ENCODE results near the gene DIP2C. TPM values are rescaled to one million over a fixed set of nuclear protein-coding genes. Genes with fewer than 3 reads are reported as not detected.
A peak's percentile ranks its signal among the peaks of the same experiment; 100 is the strongest.
"Not testable (repeated sequence)": the region's sequence is repeated elsewhere in the genome, so short reads cannot be mapped to it uniquely, and the experiment has no call there.

DIP2C gene
- total RNA-seq, 1 donor from 2014 or later, result 23.1 TPM

DNA sequence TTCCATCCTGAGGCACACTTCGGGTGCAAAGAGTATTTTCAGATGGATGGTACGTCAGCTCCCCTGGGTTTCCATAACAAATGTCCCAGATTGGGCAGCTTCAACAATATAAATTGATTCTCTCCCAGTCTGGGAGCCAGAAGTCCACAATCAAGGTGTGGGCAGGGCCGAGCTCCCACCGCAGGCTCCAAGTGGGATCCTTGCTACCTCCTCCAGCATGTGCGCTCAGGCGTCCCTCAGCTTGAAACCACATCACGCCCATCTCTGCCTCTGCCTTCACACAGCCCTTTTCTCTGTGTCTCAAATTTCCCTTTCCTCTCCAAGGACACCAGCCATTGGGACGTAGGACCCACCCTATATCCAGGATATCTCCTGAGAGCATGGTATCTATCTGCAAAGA lies 153.5 kb downstream of the DIP2C start:
- TF ChIP-seq, protein P1, sequence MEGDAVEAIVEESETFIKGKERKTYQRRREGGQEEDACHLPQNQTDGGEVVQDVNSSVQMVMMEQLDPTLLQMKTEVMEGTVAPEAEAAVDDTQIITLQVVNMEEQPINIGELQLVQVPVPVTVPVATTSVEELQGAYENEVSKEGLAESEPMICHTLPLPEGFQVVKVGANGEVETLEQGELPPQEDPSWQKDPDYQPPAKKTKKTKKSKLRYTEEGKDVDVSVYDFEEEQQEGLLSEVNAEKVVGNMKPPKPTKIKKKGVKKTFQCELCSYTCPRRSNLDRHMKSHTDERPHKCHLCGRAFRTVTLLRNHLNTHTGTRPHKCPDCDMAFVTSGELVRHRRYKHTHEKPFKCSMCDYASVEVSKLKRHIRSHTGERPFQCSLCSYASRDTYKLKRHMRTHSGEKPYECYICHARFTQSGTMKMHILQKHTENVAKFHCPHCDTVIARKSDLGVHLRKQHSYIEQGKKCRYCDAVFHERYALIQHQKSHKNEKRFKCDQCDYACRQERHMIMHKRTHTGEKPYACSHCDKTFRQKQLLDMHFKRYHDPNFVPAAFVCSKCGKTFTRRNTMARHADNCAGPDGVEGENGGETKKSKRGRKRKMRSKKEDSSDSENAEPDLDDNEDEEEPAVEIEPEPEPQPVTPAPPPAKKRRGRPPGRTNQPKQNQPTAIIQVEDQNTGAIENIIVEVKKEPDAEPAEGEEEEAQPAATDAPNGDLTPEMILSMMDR (conservative IDR thresholded peaks at IDR 0.05), result no peak
- Mint-ChIP-seq H3K4me3 (no peak overlapping the region), H3K36me3 (no peaks in the 10 kb centered on the region), H3K27me3 (no peaks in the 10 kb centered on the region), H3K9me3 (no peaks in the 10 kb centered on the region), H3K27ac (peak overlapping the region; percentile 32), H3K4me1 (ENCODE audit: unreplicated experiment) (peaks cover 33% of the 10 kb centered on the region)
- no peak for DNase-seq (ENCODE audit: extremely low spot score, unreplicated experiment)

GRCh38 chr10:535051-535450 lies 154.4 kb downstream of the DIP2C start:
- Mint-ChIP-seq H3K27me3 (no peaks in the 10 kb centered on the region), H3K4me1 (ENCODE audit: unreplicated experiment) (peaks cover 39% of the 10 kb centered on the region), H3K9me3 (no peaks in the 10 kb centered on the region), H3K4me3 (no peak overlapping the region), H3K27ac (no peak overlapping the region), H3K36me3 (no peaks in the 10 kb centered on the region)
- TF ChIP-seq, protein P1 (conservative IDR thresholded peaks at IDR 0.05), result no peak
- no peak for DNase-seq (ENCODE audit: extremely low spot score, unreplicated experiment)

- Mint-ChIP-seq H3K4me3 (no peak overlapping the region), H3K27ac (no peak overlapping the region), H3K27me3 (no peaks in the 10 kb centered on the region), H3K36me3 (no peaks in the 10 kb centered on the region), H3K9me3 (no peaks in the 10 kb centered on the region), H3K4me1 (ENCODE audit: unreplicated experiment) (peaks cover 41% of the 10 kb centered on the region)
- TF ChIP-seq, protein P1 (conservative IDR thresholded peaks at IDR 0.05), result no peak
- DNase-seq (ENCODE audit: extremely low spot score, unreplicated experiment), result no peak
Observed at GRCh38 chr10:534047-534566, 155.4 kb downstream of the DIP2C start.

DNA sequence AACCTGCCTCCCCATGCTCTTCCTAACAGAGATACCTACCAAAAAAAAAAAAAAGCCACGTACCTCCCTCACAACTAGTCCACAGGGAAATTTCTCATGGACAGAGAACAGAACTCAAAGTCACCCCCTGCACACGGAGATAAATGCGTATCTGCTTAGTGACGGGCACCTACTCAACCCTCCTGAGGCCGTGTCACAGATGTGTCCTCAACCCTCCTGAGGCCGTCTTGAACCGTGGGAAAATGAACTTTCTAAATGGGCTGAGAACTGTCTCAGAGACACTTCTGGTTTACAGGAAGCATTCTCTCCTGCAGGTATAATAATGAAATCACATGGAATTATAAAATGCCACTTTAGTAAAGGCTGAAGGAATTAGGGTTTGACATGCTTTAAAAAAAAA lies 155.9 kb downstream of the DIP2C start:
- Mint-ChIP-seq H3K27me3 (no peaks in the 10 kb centered on the region), H3K36me3 (no peaks in the 10 kb centered on the region), H3K9me3 (no peaks in the 10 kb centered on the region)

GRCh38 chr10:533186-533585 lies 156.3 kb downstream of the DIP2C start:
- Mint-ChIP-seq H3K27me3 (no peaks in the 10 kb centered on the region), H3K9me3 (no peaks in the 10 kb centered on the region), H3K36me3 (no peaks in the 10 kb centered on the region), H3K4me1 (ENCODE audit: unreplicated experiment) (peaks cover 41% of the 10 kb centered on the region), H3K27ac (peak overlapping the region; percentile 56), H3K4me3 (no peak overlapping the region)
- DNase-seq (ENCODE audit: extremely low spot score, unreplicated experiment), result no peak
- TF ChIP-seq, protein P1 (conservative IDR thresholded peaks at IDR 0.05), result no peak

More for the DNA sequence above, 155.9 kb downstream of the DIP2C start:
- Mint-ChIP-seq H3K27ac (peak overlapping the region; percentile 56), H3K4me1 (ENCODE audit: unreplicated experiment) (peaks cover 41% of the 10 kb centered on the region), H3K4me3 (no peak overlapping the region)
- TF ChIP-seq, protein P1 (conservative IDR thresholded peaks at IDR 0.05), result no peak
- DNase-seq (ENCODE audit: extremely low spot score, unreplicated experiment), result no peak

DNA sequence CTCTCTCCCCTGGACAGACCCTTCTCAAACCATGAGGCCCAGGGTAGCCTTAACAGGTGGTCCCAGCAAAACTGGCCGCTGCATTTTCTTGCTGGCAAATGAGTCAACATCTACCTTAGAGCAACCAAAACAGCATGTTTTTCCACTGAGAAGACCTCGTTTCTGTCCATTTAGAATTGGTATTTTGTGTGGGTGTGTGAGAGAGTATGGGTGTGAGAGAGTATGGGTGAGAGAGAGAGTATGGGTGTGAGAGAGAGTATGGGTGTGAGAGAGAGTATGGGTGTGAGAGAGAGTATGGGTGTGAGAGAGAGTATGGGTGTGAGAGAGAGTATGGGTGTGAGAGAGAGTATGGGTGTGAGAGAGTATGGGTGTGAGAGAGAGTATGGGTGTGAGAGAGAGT lies 157.1 kb downstream of the DIP2C start:
- H3K4me3 Mint-ChIP-seq, H3K27ac Mint-ChIP-seq: not testable (repeated sequence)

More for the DNA sequence above, 157.1 kb downstream of the DIP2C start:
- H3K36me3 Mint-ChIP-seq; H3K9me3 Mint-ChIP-seq; H3K27me3 Mint-ChIP-seq; DNase-seq (ENCODE audit: extremely low spot score, unreplicated experiment): not testable (repeated sequence)
- peaks cover 47% of the 10 kb centered on the region for H3K4me1 Mint-ChIP-seq (ENCODE audit: unreplicated experiment)

Measured in type B pancreatic cell (in vitro differentiated cells).